ENCODE measurements around the gene EID1.
A peak's percentile ranks its signal among the peaks of the same experiment; 100 is the strongest.

EID1 gene

DNA sequence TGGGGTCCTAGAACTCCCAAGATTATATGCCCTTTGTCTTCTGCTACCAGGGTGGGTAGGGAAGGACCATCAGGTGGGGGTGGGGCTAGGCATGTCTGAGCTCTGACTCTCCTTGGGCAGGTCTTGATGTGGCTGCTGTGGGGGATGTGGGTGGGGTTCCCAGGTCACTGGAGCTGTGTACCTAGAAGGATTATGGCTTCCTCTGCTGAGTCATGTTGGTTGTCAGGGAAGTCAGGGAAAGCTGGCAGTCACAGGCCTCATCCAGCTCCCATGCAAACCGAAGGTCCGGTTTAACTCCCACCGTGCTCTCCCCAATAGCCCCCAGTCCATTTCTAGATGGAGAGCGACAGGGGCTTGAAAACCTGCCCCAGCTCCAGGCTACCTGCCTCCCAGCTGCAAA lies 35.2 kb downstream of the EID1 start:
- WGBS, 2 donors (ENCODE audit: extremely low coverage in 2 of 2, insufficient read length in 2 of 2, insufficient replicate concordance in 1 of 2) = no CpG with 5 or more reads among the region's 4 CpGs
- H2AK5ac ChIP-seq (ENCODE audit: low read depth, low read length) = no peak overlapping the region
- H3K27ac ChIP-seq (replicated peaks; ENCODE audit: low read length) = no peak overlapping the region
- no peak overlapping the region for H2BK5ac ChIP-seq (ENCODE audit: low read length)
- no peak overlapping the region for H3K4me3 ChIP-seq (ENCODE audit: low read length in 2 of 2)
- H3K4me2 ChIP-seq (ENCODE audit: insufficient read depth, low read length, poor library complexity, severe bottlenecking) = no peak overlapping the region
- no peak overlapping the region for H2BK15ac ChIP-seq (ENCODE audit: low read length)
- DNase-seq (ENCODE audit: low spot score) = no peak
- no peak overlapping the region for H3K9ac ChIP-seq (ENCODE audit: low read depth, low read length, poor library complexity)
- no peak overlapping the region for H2BK12ac ChIP-seq (ENCODE audit: low read length)
- no peak overlapping the region for H2BK120ac ChIP-seq (ENCODE audit: low read depth, low read length)
- H3K27me3 ChIP-seq (ENCODE audit: control insufficient read depth in 3 of 3, insufficient read depth in 3 of 3, low read depth in 1 of 3, low read length in 3 of 3) = no peaks in the 10 kb centered on the region
- H3K36me3 ChIP-seq (replicated peaks in 1 of 2; ENCODE audit: control insufficient read depth in 2 of 2, insufficient read depth in 2 of 2, low read length in 2 of 2) = no peaks in the 10 kb centered on the region
- no peaks in the 10 kb centered on the region for H3K79me1 ChIP-seq (ENCODE audit: low read depth, low read length)
- H2AFZ ChIP-seq (ENCODE audit: low read length) = no peak overlapping the region
- no peaks in the 10 kb centered on the region for H3K9me3 ChIP-seq (replicated peaks in 1 of 2; ENCODE audit: control insufficient read depth in 2 of 2, insufficient read depth in 1 of 2, low read depth in 1 of 2, low read length in 2 of 2)
- no peak overlapping the region for H3K4ac ChIP-seq (ENCODE audit: low read length)
- H3K18ac ChIP-seq (ENCODE audit: low read length) = peak overlapping the region; percentile 35
- H4K91ac ChIP-seq (ENCODE audit: low read depth, low read length, poor library complexity) = no peak overlapping the region
- H3K4me1 ChIP-seq (ENCODE audit: control insufficient read depth in 2 of 2, insufficient read depth in 1 of 2, low read depth in 1 of 2, low read length in 2 of 2) = no peaks in the 10 kb centered on the region
- H3K14ac ChIP-seq (ENCODE audit: low read length) = no peak overlapping the region
- no peak overlapping the region for H4K8ac ChIP-seq (ENCODE audit: low read depth, low read length)
- no peak overlapping the region for H3K23ac ChIP-seq (ENCODE audit: low read depth, low read length, poor library complexity)

DNA sequence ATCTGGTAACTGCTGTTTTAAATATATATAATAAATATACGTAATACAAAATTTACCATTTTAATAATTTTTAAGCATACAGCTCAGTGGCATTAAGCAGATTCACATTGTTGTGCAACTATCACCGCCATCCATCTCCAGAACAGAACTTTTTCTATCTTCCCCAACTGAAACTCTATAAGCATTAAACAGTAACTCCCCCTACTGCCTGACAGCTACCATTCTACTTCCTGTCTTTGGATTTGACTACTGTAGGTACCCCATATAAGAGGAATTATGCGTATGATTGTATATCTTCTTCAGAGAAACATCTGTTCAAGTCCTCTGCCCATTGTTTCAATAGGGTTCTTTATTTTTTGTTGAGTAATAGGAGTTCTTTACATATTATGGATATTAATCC lies 36.8 kb downstream of the EID1 start:
- H3K9ac ChIP-seq (ENCODE audit: low read depth, low read length, poor library complexity) = no peak overlapping the region
- no peak overlapping the region for H2BK15ac ChIP-seq (ENCODE audit: low read length)
- H3K14ac ChIP-seq (ENCODE audit: low read length) = no peak overlapping the region
- H4K8ac ChIP-seq (ENCODE audit: low read depth, low read length) = no peak overlapping the region
- no peak overlapping the region for H3K23ac ChIP-seq (ENCODE audit: low read depth, low read length, poor library complexity)
- DNase-seq (ENCODE audit: low spot score) = no peak
- H3K36me3 ChIP-seq (replicated peaks in 1 of 2; ENCODE audit: control insufficient read depth in 2 of 2, insufficient read depth in 2 of 2, low read length in 2 of 2) = no peaks in the 10 kb centered on the region
- no peaks in the 10 kb centered on the region for H3K79me1 ChIP-seq (ENCODE audit: low read depth, low read length)
- H3K4me3 ChIP-seq (ENCODE audit: low read length in 2 of 2) = no peak overlapping the region
- H4K91ac ChIP-seq (ENCODE audit: low read depth, low read length, poor library complexity) = no peak overlapping the region
- no peak overlapping the region for H3K4me2 ChIP-seq (ENCODE audit: insufficient read depth, low read length, poor library complexity, severe bottlenecking)
- no CpG with 5 or more reads among the region's 3 CpGs for WGBS, 2 donors (ENCODE audit: extremely low coverage in 2 of 2, insufficient read length in 2 of 2, insufficient replicate concordance in 1 of 2)
- no peaks in the 10 kb centered on the region for H3K4me1 ChIP-seq (ENCODE audit: control insufficient read depth in 2 of 2, insufficient read depth in 1 of 2, low read depth in 1 of 2, low read length in 2 of 2)
- no peak overlapping the region for H3K18ac ChIP-seq (ENCODE audit: low read length)
- no peaks in the 10 kb centered on the region for H3K27me3 ChIP-seq (ENCODE audit: control insufficient read depth in 3 of 3, insufficient read depth in 3 of 3, low read depth in 1 of 3, low read length in 3 of 3)
- no peaks in the 10 kb centered on the region for H3K9me3 ChIP-seq (replicated peaks in 1 of 2; ENCODE audit: control insufficient read depth in 2 of 2, insufficient read depth in 1 of 2, low read depth in 1 of 2, low read length in 2 of 2)
- H2BK5ac ChIP-seq (ENCODE audit: low read length) = no peak overlapping the region
- H3K4ac ChIP-seq (ENCODE audit: low read length) = no peak overlapping the region
- no peak overlapping the region for H3K27ac ChIP-seq (replicated peaks; ENCODE audit: low read length)
- no peak overlapping the region for H2AK5ac ChIP-seq (ENCODE audit: low read depth, low read length)
- H2BK12ac ChIP-seq (ENCODE audit: low read length) = no peak overlapping the region
- no peak overlapping the region for H2BK120ac ChIP-seq (ENCODE audit: low read depth, low read length)
- H2AFZ ChIP-seq (ENCODE audit: low read length) = no peak overlapping the region

DNA sequence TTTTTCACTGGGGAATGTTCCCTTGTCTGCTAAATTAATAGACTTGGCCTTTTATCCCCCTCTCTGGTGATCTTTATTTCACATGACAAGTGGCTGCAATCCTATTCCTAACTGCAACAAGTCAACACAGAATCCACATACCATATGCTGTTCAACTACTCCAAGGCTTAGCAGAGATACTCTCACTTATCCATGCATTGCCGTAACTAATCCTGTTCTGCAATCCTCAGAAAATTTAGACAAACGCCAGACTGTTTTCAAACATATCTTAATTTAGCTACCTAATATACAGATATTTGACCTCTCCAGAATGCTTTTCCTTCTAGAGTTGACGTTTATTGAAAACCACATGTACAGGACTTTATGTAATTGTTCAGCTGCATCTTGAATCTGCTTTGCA lies 37.9 kb downstream of the EID1 start:
- no peak overlapping the region for H3K4me2 ChIP-seq (ENCODE audit: insufficient read depth, low read length, poor library complexity, severe bottlenecking)
- H3K18ac ChIP-seq (ENCODE audit: low read length) = no peak overlapping the region
- no peak overlapping the region for H2AFZ ChIP-seq (ENCODE audit: low read length)
- H3K79me1 ChIP-seq (ENCODE audit: low read depth, low read length) = no peaks in the 10 kb centered on the region
- no CpG with 5 or more reads among the region's 3 CpGs for WGBS, 2 donors (ENCODE audit: extremely low coverage in 2 of 2, insufficient read length in 2 of 2, insufficient replicate concordance in 1 of 2)
- H3K14ac ChIP-seq (ENCODE audit: low read length) = no peak overlapping the region
- no peak overlapping the region for H2AK5ac ChIP-seq (ENCODE audit: low read depth, low read length)
- H3K36me3 ChIP-seq (replicated peaks in 1 of 2; ENCODE audit: control insufficient read depth in 2 of 2, insufficient read depth in 2 of 2, low read length in 2 of 2) = no peaks in the 10 kb centered on the region
- H2BK5ac ChIP-seq (ENCODE audit: low read length) = no peak overlapping the region
- no peaks in the 10 kb centered on the region for H3K27me3 ChIP-seq (ENCODE audit: control insufficient read depth in 3 of 3, insufficient read depth in 3 of 3, low read depth in 1 of 3, low read length in 3 of 3)
- no peak overlapping the region for H2BK120ac ChIP-seq (ENCODE audit: low read depth, low read length)
- H3K4me3 ChIP-seq (ENCODE audit: low read length in 2 of 2) = no peak overlapping the region
- no peaks in the 10 kb centered on the region for H3K9me3 ChIP-seq (replicated peaks in 1 of 2; ENCODE audit: control insufficient read depth in 2 of 2, insufficient read depth in 1 of 2, low read depth in 1 of 2, low read length in 2 of 2)
- H4K91ac ChIP-seq (ENCODE audit: low read depth, low read length, poor library complexity) = no peak overlapping the region
- H3K9ac ChIP-seq (ENCODE audit: low read depth, low read length, poor library complexity) = no peak overlapping the region
- no peak overlapping the region for H3K4ac ChIP-seq (ENCODE audit: low read length)
- no peak for DNase-seq (ENCODE audit: low spot score)
- H2BK12ac ChIP-seq (ENCODE audit: low read length) = no peak overlapping the region
- H4K8ac ChIP-seq (ENCODE audit: low read depth, low read length) = no peak overlapping the region
- no peaks in the 10 kb centered on the region for H3K4me1 ChIP-seq (ENCODE audit: control insufficient read depth in 2 of 2, insufficient read depth in 1 of 2, low read depth in 1 of 2, low read length in 2 of 2)
- H3K23ac ChIP-seq (ENCODE audit: low read depth, low read length, poor library complexity) = no peak overlapping the region
- no peak overlapping the region for H3K27ac ChIP-seq (replicated peaks; ENCODE audit: low read length)
- H2BK15ac ChIP-seq (ENCODE audit: low read length) = no peak overlapping the region

DNA sequence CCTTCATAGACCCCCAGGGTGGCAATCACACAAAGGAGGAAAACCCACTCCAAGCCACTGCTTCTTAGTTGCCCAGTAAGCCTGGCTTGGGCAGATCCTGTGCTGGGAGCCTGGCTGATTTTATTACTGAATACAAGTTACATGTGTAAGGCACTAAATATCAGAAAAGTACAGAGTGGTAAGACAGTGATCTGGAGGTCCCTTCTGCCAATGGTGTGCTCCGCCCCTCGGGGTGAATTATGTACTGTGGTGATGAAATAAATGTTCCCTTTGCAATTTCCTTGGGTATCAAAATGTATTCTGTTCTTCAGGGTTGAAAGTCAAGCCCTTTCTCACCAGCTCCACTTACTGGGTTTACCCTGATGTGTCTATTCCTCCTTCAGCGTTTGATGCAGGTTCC lies 38.8 kb downstream of the EID1 start:
- Histone ChIP-seq H3K14ac (ENCODE audit: low read length) (no peak overlapping the region), H3K4me3 (ENCODE audit: low read length in 2 of 2) (no peak overlapping the region), H3K27ac (replicated peaks; ENCODE audit: low read length) (no peak overlapping the region), H3K4me2 (ENCODE audit: insufficient read depth, low read length, poor library complexity, severe bottlenecking) (no peak overlapping the region), H2BK5ac (ENCODE audit: low read length) (no peak overlapping the region), H3K27me3 (ENCODE audit: control insufficient read depth in 3 of 3, insufficient read depth in 3 of 3, low read depth in 1 of 3, low read length in 3 of 3) (no peaks in the 10 kb centered on the region), H3K23ac (ENCODE audit: low read depth, low read length, poor library complexity) (no peak overlapping the region), H3K4ac (ENCODE audit: low read length) (no peak overlapping the region), H3K18ac (ENCODE audit: low read length) (no peak overlapping the region), H2BK120ac (ENCODE audit: low read depth, low read length) (no peak overlapping the region), H4K8ac (ENCODE audit: low read depth, low read length) (no peak overlapping the region), H2AK5ac (ENCODE audit: low read depth, low read length) (no peak overlapping the region), H2BK15ac (ENCODE audit: low read length) (no peak overlapping the region), H3K79me1 (ENCODE audit: low read depth, low read length) (no peaks in the 10 kb centered on the region), H3K9ac (ENCODE audit: low read depth, low read length, poor library complexity) (no peak overlapping the region), H4K91ac (ENCODE audit: low read depth, low read length, poor library complexity) (no peak overlapping the region), H3K9me3 (replicated peaks in 1 of 2; ENCODE audit: control insufficient read depth in 2 of 2, insufficient read depth in 1 of 2, low read depth in 1 of 2, low read length in 2 of 2) (no peaks in the 10 kb centered on the region), H3K36me3 (replicated peaks in 1 of 2; ENCODE audit: control insufficient read depth in 2 of 2, insufficient read depth in 2 of 2, low read length in 2 of 2) (no peaks in the 10 kb centered on the region), H2AFZ (ENCODE audit: low read length) (no peak overlapping the region), H2BK12ac (ENCODE audit: low read length) (no peak overlapping the region), H3K4me1 (ENCODE audit: control insufficient read depth in 2 of 2, insufficient read depth in 1 of 2, low read depth in 1 of 2, low read length in 2 of 2) (no peaks in the 10 kb centered on the region)
- no peak for DNase-seq (ENCODE audit: low spot score)
- no CpG with 5 or more reads among the region's 3 CpGs for WGBS, 2 donors (ENCODE audit: extremely low coverage in 2 of 2, insufficient read length in 2 of 2, insufficient replicate concordance in 1 of 2)
